GM21825 (cell line): Measurements from ENCODE around the gene FN1.
"Not testable (repeated sequence)": the region's sequence is repeated elsewhere in the genome, so short reads cannot be mapped to it uniquely, and the experiment has no call there.

ENCODE experiments used
- ATAC-seq: cut with Tn5 transposase; IDR thresholded peaks from one replicate; pipeline ENCODE4 v1.9.1; 2021; ENCODE audit warnings: mild to moderate bottlenecking, moderate library complexity; ENCODE audit not compliant: unreplicated experiment

Gene FN1

GRCh38 chr2:215409331-215410127 is 26.3 kb downstream of the FN1 start:
- no peak for ATAC-seq

GRCh38 chr2:215408441-215408840 is 27.4 kb downstream of the FN1 start:
- not testable (repeated sequence) for ATAC-seq

GRCh38 chr2:215407590-215408264 is 28.1 kb downstream of the FN1 start:
- no peak for ATAC-seq

GRCh38 chr2:215407061-215407460 is 28.8 kb downstream of the FN1 start:
- no peak for ATAC-seq

- ATAC-seq = no peak
These were observed 29.9 kb downstream of the FN1 start for GRCh38 chr2:215405722-215406581.

- no peak for ATAC-seq
These were observed 31.4 kb downstream of the FN1 start for GRCh38 chr2:215404348-215405012.

- no peak for ATAC-seq
These were observed 32.2 kb downstream of the FN1 start for GRCh38 chr2:215403441-215404347.

GRCh38 chr2:215401896-215402379 is 33.9 kb downstream of the FN1 start:
- ATAC-seq = no peak

GRCh38 chr2:215399067-215399716 is 36.7 kb downstream of the FN1 start:
- no peak for ATAC-seq

GRCh38 chr2:215397632-215398341 is 38.1 kb downstream of the FN1 start:
- no peak for ATAC-seq

- no peak for ATAC-seq
These were observed 39.1 kb downstream of the FN1 start for GRCh38 chr2:215396595-215397313.

GRCh38 chr2:215395687-215396460 is 40.0 kb downstream of the FN1 start:
- no peak for ATAC-seq

- no peak for ATAC-seq
These were observed 41.6 kb downstream of the FN1 start for GRCh38 chr2:215394102-215394805.

GRCh38 chr2:215392687-215393270 is 43.1 kb downstream of the FN1 start:
- ATAC-seq = no peak

- ATAC-seq = no peak
These were observed 43.7 kb downstream of the FN1 start for GRCh38 chr2:215392164-215392563.

GRCh38 chr2:215391531-215391930 is 44.3 kb downstream of the FN1 start:
- no peak for ATAC-seq
